ENCODE data around the gene CHRM2.

CHRM2 gene

DNA sequence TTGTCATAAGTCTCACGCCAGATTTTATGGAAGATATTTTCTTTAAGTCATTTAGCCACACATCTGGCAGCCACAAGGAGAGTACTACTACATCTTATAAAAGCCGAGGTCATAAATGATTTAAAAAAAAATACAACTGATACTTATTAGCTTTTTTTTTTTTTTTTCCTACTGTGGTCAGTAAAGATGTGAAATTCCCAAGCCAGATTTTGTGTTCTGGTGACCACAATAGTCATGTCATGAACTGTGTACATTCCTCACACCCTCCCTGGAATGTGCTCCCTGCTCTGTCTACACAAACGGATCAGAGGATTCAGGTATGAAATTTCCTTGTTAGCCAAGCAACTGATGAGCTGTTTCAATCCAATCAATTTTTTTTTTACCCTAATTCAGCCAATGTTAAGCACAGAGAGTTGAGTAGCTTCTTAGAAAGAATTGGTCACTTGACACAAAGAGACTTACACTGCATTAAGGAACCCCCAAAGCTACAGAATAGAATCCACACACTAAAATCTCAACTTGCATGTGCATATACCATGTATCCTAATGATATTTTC lies 54.7 kb downstream of the CHRM2 start:
- Histone ChIP-seq H3K9me3 (ENCODE audit: insufficient read depth, low read length, severe bottlenecking) (no peaks in the 10 kb centered on the region), H3K9ac (ENCODE audit: low read depth, low read length) (no peak overlapping the region), H3K36me3 (ENCODE audit: insufficient read depth, low read length) (no peaks in the 10 kb centered on the region), H3K79me2 (ENCODE audit: insufficient read depth, low read length) (no peaks in the 10 kb centered on the region), H4K20me1 (ENCODE audit: insufficient read depth, low read length) (no peaks in the 10 kb centered on the region), H3K27ac (ENCODE audit: low read length) (no peak overlapping the region), H3K4me3 (ENCODE audit: low read depth in 1 of 2, low read length in 2 of 2) (no peak overlapping the region), H2AFZ (ENCODE audit: low read depth, low read length) (no peak overlapping the region), H3K4me1 (ENCODE audit: insufficient read depth, low read length) (no peaks in the 10 kb centered on the region), H3K27me3 (ENCODE audit: insufficient read depth, low read length, poor library complexity) (no peaks in the 10 kb centered on the region), H3K4me2 (ENCODE audit: insufficient read depth, low read length) (no peak overlapping the region)
- no peak for ATAC-seq (ENCODE audit: insufficient read depth, low read depth)
- no peak for DNase-seq
- TF ChIP-seq, protein P1, sequence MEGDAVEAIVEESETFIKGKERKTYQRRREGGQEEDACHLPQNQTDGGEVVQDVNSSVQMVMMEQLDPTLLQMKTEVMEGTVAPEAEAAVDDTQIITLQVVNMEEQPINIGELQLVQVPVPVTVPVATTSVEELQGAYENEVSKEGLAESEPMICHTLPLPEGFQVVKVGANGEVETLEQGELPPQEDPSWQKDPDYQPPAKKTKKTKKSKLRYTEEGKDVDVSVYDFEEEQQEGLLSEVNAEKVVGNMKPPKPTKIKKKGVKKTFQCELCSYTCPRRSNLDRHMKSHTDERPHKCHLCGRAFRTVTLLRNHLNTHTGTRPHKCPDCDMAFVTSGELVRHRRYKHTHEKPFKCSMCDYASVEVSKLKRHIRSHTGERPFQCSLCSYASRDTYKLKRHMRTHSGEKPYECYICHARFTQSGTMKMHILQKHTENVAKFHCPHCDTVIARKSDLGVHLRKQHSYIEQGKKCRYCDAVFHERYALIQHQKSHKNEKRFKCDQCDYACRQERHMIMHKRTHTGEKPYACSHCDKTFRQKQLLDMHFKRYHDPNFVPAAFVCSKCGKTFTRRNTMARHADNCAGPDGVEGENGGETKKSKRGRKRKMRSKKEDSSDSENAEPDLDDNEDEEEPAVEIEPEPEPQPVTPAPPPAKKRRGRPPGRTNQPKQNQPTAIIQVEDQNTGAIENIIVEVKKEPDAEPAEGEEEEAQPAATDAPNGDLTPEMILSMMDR (IDR thresholded peaks at IDR 0.05; ENCODE audit: borderline replicate concordance, extremely low read depth, low read length, poor library complexity, severe bottlenecking): no peak
- TF ChIP-seq EZH2 (IDR thresholded peaks at IDR 0.05; ENCODE audit: borderline replicate concordance, low read depth, low read length, severe bottlenecking): no peak

DNA sequence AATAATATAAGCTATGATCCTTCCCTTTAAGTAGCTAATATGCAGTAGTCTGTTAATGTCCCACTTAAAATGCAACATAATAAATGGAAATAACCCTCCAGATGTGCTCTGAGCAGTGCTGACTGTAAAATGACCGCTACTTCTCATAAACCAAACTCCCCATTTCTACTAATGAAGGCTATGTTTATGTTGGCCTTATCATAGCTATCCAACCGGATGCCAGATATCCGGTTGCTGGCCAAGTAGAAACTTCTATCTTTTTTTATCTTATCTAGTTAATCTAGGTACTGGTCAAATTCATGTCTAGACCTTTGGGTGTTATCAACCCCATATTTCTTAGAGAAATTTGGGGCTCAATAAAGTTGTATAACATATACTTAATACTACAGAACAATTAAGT lies 56.6 kb downstream of the CHRM2 start:
- Histone ChIP-seq H3K36me3 (ENCODE audit: insufficient read depth, low read length) (no peaks in the 10 kb centered on the region), H3K4me1 (ENCODE audit: insufficient read depth, low read length) (no peaks in the 10 kb centered on the region), H4K20me1 (ENCODE audit: insufficient read depth, low read length) (no peaks in the 10 kb centered on the region), H3K27ac (ENCODE audit: low read length) (no peak overlapping the region), H3K4me2 (ENCODE audit: insufficient read depth, low read length) (no peak overlapping the region), H2AFZ (ENCODE audit: low read depth, low read length) (no peak overlapping the region), H3K79me2 (ENCODE audit: insufficient read depth, low read length) (no peaks in the 10 kb centered on the region), H3K27me3 (ENCODE audit: insufficient read depth, low read length, poor library complexity) (no peaks in the 10 kb centered on the region), H3K4me3 (ENCODE audit: low read depth in 1 of 2, low read length in 2 of 2) (no peak overlapping the region), H3K9ac (ENCODE audit: low read depth, low read length) (no peak overlapping the region), H3K9me3 (ENCODE audit: insufficient read depth, low read length, severe bottlenecking) (no peaks in the 10 kb centered on the region)
- ATAC-seq (ENCODE audit: insufficient read depth, low read depth): no peak
- no peak for TF ChIP-seq EZH2 (IDR thresholded peaks at IDR 0.05; ENCODE audit: borderline replicate concordance, low read depth, low read length, severe bottlenecking)
- TF ChIP-seq, protein P1 (IDR thresholded peaks at IDR 0.05; ENCODE audit: borderline replicate concordance, extremely low read depth, low read length, poor library complexity, severe bottlenecking): no peak
- DNase-seq: no peak

DNA sequence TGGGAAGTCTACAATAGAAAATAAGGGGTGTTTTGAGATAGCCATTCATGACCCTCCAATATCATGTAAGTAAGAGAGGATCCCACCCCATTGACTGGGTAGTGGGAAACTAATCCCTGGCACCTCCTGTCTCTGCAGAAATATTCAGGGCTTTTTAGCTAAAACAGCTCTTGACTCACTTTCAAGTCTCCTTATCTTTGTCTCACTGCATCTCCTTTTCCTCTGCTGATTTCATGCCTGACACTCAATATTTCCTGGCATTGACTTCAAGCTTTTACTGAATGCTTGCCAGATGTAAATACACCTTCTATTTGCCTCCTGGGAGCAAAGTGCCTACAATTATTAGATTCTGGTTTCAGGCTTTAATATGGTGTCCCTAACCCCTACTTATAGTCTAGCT lies 57.1 kb downstream of the CHRM2 start:
- no peaks in the 10 kb centered on the region for H3K79me2 ChIP-seq (ENCODE audit: insufficient read depth, low read length)
- H2AFZ ChIP-seq (ENCODE audit: low read depth, low read length): no peak overlapping the region
- no peaks in the 10 kb centered on the region for H3K4me1 ChIP-seq (ENCODE audit: insufficient read depth, low read length)
- no peak overlapping the region for H3K4me3 ChIP-seq (ENCODE audit: low read depth in 1 of 2, low read length in 2 of 2)
- TF ChIP-seq, protein P1 (IDR thresholded peaks at IDR 0.05; ENCODE audit: borderline replicate concordance, extremely low read depth, low read length, poor library complexity, severe bottlenecking): no peak
- TF ChIP-seq EZH2 (IDR thresholded peaks at IDR 0.05; ENCODE audit: borderline replicate concordance, low read depth, low read length, severe bottlenecking): no peak
- no peaks in the 10 kb centered on the region for H3K36me3 ChIP-seq (ENCODE audit: insufficient read depth, low read length)
- DNase-seq: no peak
- no peak overlapping the region for H3K27ac ChIP-seq (ENCODE audit: low read length)
- H3K9ac ChIP-seq (ENCODE audit: low read depth, low read length): no peak overlapping the region
- no peaks in the 10 kb centered on the region for H4K20me1 ChIP-seq (ENCODE audit: insufficient read depth, low read length)
- H3K27me3 ChIP-seq (ENCODE audit: insufficient read depth, low read length, poor library complexity): no peaks in the 10 kb centered on the region
- ATAC-seq (ENCODE audit: insufficient read depth, low read depth): no peak
- no peak overlapping the region for H3K4me2 ChIP-seq (ENCODE audit: insufficient read depth, low read length)
- H3K9me3 ChIP-seq (ENCODE audit: insufficient read depth, low read length, severe bottlenecking): no peaks in the 10 kb centered on the region

Measured in DND-41 (cell line).